Measurements from ENCODE around the gene SNRPF. TPM values are rescaled to one million over a fixed set of nuclear protein-coding genes. Genes with fewer than 3 reads are reported as not detected.

Gene SNRPF
- total RNA-seq, 1 donor from 2014 or later = 37.2 TPM

GRCh38 chr12:95859947-95860850 is 1.4 kb downstream of the SNRPF start:
- peak overlapping the region; percentile 69 for H3K4me3 ChIP-seq (ENCODE audit: low read depth, low read length)
- no peak for DNase-seq (ENCODE audit: low read depth)

GRCh38 chr12:95862038-95862437 is 3.3 kb downstream of the SNRPF start:
- TF ChIP-seq, protein P1, sequence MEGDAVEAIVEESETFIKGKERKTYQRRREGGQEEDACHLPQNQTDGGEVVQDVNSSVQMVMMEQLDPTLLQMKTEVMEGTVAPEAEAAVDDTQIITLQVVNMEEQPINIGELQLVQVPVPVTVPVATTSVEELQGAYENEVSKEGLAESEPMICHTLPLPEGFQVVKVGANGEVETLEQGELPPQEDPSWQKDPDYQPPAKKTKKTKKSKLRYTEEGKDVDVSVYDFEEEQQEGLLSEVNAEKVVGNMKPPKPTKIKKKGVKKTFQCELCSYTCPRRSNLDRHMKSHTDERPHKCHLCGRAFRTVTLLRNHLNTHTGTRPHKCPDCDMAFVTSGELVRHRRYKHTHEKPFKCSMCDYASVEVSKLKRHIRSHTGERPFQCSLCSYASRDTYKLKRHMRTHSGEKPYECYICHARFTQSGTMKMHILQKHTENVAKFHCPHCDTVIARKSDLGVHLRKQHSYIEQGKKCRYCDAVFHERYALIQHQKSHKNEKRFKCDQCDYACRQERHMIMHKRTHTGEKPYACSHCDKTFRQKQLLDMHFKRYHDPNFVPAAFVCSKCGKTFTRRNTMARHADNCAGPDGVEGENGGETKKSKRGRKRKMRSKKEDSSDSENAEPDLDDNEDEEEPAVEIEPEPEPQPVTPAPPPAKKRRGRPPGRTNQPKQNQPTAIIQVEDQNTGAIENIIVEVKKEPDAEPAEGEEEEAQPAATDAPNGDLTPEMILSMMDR (conservative IDR thresholded peaks at IDR 0.05; ENCODE audit: low read depth, low read length) = no peak
- DNase-seq (ENCODE audit: low read depth) = no peak
- H3K4me3 ChIP-seq (ENCODE audit: low read depth, low read length) = no peak overlapping the region

More at GRCh38 chr12:95859947-95860850, 1.4 kb downstream of the SNRPF start:
- TF ChIP-seq, protein P1 (conservative IDR thresholded peaks at IDR 0.05; ENCODE audit: low read depth, low read length) = no peak

DNA sequence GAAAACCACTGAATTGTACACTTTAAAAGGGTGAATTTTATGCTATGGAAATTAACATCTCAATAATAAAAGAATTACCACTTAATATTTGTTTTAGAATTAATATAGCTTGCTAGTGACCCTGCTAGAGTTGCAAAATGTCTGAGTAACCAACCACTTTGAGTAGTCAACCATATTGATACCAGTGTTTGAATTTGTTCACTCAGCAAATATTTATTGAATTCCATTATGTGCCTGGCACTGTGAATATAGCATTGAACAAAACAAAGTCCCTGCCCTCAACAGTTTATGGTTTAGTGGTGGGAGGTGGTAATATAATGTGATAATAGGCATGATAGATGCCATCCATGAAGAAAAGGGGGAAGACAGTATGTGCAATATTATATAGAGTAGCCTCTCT is 4.6 kb downstream of the SNRPF start:
- DNase-seq (ENCODE audit: low read depth) = no peak

DNA sequence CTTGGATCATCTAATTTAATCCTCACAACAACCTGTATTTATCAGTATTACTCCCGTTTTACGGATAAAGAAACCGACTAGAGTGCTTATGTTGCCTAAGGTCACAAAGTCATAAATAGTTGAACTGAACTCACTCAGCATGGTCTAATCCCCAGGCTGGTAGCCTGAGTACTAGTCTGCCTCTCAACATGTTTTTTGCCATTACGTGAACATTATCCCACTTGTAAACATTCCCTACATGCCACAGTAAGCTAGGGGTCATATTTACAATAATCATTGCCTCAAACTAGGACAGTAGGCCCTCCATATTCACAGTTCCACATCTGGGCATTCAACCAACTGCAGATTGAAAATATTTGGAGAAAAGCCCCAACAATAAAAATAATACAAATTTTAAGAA is 12.1 kb downstream of the SNRPF start:
- TF ChIP-seq, protein P1 (conservative IDR thresholded peaks at IDR 0.05; ENCODE audit: low read depth, low read length) = no peak
- H3K4me3 ChIP-seq (ENCODE audit: low read depth, low read length) = no peak overlapping the region
- DNase-seq (ENCODE audit: low read depth) = no peak

More for the DNA sequence above, 4.6 kb downstream of the SNRPF start:
- TF ChIP-seq, protein P1 (conservative IDR thresholded peaks at IDR 0.05; ENCODE audit: low read depth, low read length) = no peak
- no peak overlapping the region for H3K4me3 ChIP-seq (ENCODE audit: low read depth, low read length)

GRCh38 chr12:95874452-95874851 is 15.7 kb downstream of the SNRPF start:
- TF ChIP-seq, protein P1 (conservative IDR thresholded peaks at IDR 0.05; ENCODE audit: low read depth, low read length) = no peak
- no peak for DNase-seq (ENCODE audit: low read depth)
- H3K4me3 ChIP-seq (ENCODE audit: low read depth, low read length) = no peak overlapping the region

GRCh38 chr12:95877622-95878021 is 18.9 kb downstream of the SNRPF start:
- DNase-seq (ENCODE audit: low read depth) = no peak
- H3K4me3 ChIP-seq (ENCODE audit: low read depth, low read length) = no peak overlapping the region
- TF ChIP-seq, protein P1 (conservative IDR thresholded peaks at IDR 0.05; ENCODE audit: low read depth, low read length) = no peak

Data from epithelial cell of proximal tubule (primary cell).